ENCODE results near the gene MITF.

Gene MITF

DNA sequence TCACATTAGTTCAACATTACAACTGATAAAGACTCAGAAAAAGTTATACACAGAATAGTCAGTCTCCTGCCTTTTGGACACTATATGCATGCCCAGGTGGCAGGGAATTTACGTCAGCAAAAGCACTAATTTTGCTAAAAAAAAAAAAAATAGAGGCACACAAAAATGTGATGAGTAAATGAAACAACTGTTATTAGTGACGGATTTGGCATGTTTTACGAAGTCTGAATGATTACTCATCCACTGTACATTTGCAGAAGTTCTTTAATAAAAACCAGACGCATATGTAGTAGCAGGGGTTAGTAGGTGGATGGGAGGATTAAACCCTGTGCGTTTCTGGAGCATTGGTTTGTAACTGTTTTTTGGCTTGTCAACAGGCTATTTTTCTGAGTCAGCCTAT is 99.0 kb downstream of the MITF start:
- peak; percentile 96 for DNase-seq (ENCODE audit: low read depth in 2 of 2)

DNA sequence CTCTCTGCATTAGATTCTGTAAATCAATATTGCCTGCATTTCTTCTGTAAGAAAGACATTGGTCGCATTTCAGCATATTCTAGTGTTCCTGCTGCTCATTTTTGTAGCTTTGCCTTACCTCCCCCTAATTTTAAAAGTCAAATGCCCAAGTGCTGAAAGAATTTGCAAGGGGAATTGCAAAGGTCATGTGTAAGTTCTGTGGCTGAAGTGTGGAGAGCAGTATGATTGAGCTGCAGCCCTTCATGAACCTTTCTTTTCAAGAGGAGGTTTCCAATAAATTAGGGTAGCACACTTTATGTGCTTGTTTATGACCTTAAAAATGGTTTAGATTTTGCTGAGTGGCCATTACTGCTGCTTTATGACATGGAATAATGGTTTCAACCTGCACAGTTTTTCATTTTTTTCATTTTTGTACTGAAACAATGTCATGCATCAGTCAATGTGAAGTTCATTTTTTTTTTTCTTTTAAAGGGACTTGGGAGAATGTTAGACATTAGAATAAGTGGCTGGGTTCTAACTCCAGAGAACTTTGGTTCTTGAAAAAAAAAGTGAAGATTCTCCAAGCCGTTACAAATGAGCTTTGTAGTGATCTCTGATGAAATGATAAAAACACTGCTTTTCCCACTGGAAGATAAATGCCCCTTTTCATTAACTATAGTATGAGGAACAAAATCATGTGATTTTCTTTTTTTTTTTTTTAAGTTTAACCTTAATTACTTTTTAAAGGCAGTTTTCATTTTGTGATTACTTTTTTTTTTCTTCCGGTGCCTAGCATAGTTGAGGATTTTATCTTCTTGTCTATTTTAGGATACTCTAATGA is 99.6 kb downstream of the MITF start:
- DNase-seq (ENCODE audit: low read depth in 2 of 2), result peak; percentile 37 to 44

DNA sequence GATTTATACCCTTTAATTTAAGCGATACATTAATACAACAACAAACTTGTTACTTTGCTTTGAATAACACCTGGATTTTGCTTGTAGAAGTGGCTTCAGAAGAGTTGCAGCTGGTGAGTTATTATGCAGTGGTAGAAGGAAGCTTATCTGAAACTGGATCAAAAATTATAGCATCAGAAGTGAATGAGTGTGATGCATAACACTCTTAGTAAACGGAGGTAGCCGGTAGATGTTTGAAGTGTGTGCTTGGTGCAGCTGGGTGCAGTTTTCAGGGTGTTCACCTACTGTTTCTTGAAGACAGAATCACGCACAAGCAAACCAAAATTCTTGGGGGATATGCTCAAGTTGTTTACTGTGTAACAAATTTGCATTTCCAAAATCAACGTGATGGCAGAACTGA is 103.1 kb downstream of the MITF start:
- no peak for DNase-seq (ENCODE audit: low read depth in 2 of 2)

- DNase-seq (ENCODE audit: low read depth in 2 of 2), result no peak
Measured at GRCh38 chr3:69842789-69843188, 103.5 kb downstream of the MITF start.

DNA sequence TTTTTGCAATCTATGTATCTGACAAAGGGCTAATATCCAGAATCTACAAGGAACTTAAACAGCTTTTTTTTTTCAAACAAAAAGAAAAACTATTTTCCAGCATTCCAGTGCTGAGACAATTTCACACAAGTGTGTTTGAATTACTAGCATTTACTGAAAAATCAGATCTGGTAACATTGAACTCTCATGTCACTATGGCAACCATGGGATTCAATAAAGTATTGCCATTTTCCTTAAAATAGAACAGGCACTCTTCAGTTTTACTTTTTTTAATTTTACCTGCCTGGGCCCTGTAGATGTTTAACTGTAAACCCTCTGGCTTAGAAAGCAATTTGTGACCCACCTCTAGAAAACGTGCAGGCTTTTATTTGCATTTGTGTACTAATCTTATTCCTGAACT is 105.4 kb downstream of the MITF start:
- no peak for DNase-seq (ENCODE audit: low read depth in 2 of 2)

DNA sequence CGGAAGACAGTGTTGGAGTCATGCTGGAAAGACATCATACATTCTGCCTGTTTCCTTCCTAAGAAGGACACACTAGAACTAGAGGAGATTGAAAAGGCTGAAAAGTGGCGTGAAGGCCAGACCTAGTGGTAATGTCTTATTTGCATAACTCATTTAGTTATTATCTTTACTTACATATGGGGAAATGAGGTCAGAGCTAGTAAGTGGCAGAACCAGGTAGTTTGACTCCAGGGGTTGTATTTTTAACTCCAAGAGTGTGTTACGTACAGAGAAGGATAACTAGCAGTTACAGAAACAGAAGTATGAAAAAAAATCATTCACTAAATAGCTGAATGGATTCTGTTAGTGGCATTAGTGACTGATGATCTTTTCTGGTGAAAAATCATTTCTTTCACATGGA is 108.0 kb downstream of the MITF start:
- no peak for DNase-seq (ENCODE audit: low read depth in 2 of 2)

GRCh38 chr3:69848113-69848512 is 108.8 kb downstream of the MITF start:
- no peak for DNase-seq (ENCODE audit: low read depth in 2 of 2)

DNA sequence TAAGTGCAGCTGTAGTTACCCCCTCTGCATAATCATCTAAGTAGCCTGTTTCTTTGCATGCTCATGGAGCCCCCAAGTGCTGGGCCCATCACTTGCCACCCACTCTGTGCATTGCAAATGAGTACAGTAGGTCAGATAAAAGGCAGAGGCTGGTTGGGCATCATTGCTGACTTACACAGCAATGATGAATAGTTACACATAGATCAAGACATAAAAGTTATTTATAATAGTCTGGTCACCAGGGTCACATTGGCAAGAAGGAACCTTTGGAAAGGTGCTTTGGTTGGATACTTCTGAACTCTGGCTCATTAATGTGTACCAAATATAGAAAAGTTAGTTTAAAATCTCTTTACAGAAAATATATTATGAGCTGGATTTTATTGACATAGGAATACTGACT is 111.6 kb downstream of the MITF start:
- no peak for DNase-seq (ENCODE audit: low read depth in 2 of 2)

DNA sequence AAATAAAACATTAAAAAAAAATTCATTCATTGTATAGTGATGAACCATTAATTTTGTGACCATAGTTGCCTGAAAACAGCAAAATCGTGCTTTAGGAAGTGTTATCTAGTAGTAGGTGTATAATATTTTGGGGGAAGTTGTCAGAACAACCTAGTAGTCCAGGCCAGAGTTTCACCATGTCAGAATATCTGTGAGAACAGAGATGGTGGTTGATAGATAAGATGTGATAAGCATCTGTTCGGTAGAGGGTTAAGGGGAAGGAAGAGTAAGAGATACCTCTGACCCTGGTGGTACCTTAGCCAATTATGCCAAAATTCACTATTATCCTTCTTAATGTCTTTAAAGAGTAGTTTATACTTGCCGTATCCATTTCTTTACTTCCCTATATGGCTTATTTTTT is 113.8 kb downstream of the MITF start:
- DNase-seq (ENCODE audit: low read depth in 2 of 2), result no peak

DNA sequence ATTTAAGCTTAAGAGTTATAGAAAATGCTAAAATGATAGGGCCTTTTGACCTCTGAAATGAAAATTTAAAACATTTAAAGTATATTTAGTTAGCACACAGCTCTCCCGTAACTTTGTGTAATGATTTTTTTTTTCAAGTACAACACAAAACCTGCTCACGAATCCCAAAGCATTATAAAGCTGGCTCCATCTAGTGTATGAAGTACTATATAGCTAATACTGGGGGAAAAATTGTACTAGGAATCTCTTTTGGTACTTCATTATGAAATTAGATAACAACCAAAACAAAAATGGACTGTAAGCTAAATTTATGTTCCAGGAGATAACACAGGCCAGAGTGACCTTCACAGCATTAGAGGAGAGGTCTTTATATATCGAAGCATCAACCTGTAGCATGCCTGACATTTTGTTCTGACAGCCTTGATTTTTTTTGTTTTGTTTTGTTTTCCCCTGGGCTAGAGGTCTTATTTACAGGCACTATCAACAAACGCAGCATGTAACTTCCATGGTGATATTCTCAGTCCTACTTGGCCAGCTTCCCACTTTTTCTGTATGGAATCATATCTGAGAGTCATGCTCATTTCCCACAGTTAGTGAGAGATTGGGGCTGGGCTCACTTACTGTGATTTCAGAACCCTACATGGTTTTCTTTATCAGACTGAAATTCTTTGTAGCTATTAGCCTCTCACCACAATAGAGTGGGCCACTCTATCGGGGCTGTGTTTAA is 116.3 kb downstream of the MITF start:
- DNase-seq (ENCODE audit: low read depth in 2 of 2), result no peak

DNA sequence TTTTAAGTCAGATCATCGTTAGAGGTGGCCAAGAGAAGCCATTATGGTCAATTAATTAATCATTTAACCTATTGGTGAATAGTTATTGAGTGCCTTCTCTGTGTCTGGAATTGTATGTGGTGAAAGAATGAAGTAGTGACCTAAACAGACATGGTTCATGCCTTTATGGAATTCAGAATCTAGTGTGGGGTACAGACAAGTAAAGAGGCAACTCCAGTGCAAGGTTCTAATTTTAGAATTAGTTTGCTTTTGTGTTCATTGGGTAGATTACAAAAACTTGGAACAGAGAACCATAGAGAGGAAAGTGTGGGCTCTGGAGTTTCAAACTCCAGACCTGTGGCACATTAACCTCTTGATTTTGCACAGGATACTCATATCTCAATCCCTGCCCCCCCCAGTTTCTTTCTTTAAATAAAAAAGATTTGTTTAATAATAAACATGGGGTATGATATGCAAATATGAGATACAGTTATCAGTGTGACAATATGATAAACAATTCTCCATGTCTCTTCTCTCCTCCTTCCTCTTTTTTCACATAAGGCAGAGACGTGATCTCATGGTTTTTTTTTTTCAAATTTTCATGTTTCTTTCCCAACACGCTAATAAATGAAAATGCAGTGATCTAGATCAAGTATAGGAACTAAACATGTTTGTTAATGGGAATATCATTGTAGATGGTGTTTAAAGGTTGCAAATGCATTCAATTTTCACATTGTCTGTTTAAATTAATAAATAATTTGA is 117.9 kb downstream of the MITF start:
- no peak for DNase-seq (ENCODE audit: low read depth in 2 of 2)

- DNase-seq (ENCODE audit: low read depth in 2 of 2), result no peak
Measured at GRCh38 chr3:69861556-69861955, 122.3 kb downstream of the MITF start.

GRCh38 chr3:69864141-69864540 is 124.9 kb downstream of the MITF start:
- DNase-seq (ENCODE audit: low read depth in 2 of 2), result no peak

GRCh38 chr3:69864766-69865165 is 125.5 kb downstream of the MITF start:
- DNase-seq (ENCODE audit: low read depth in 2 of 2), result no peak

GRCh38 chr3:69865925-69866679 is 126.8 kb downstream of the MITF start:
- DNase-seq (ENCODE audit: low read depth in 2 of 2), result no peak

DNA sequence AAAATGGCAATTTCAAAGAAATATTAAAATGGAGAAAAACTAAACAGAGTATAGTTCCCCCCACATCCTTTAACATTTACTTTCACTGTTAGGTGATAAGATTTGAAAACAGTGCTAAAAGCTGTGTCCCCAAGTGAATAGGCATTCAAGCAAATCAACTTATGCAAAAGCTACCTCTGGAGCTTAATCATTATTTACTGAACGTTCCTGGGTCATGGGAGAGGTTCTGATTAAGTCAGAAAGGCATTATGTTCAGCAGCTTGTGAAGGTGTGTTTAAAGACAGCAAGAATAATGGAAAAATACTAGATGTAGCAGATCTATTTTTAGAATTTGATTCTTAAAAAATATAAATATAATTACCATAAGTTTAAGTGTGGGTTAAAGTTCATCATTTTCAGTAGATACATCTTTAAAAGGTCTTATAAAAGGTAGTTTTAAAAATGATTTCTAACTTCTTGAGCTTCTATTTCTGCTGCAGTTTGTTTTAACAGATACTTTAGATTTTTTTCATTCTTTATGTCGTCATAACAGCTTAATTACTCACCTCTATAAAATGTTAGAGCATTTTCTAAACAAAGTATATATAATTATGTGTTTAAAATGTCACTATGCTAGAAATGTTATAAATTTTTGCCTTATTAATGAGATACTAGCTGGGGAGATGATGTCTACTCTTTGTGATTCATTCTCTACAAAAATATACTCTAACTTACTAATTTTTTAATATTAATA is 127.9 kb downstream of the MITF start:
- no peak for DNase-seq (ENCODE audit: low read depth in 2 of 2)

- no peak for DNase-seq (ENCODE audit: low read depth in 2 of 2)
Measured at GRCh38 chr3:69867941-69868505, 128.8 kb downstream of the MITF start.

- no peak for DNase-seq (ENCODE audit: low read depth in 2 of 2)
Measured at GRCh38 chr3:69868841-69869420, 129.7 kb downstream of the MITF start.

GRCh38 chr3:69869643-69870042 is 130.4 kb downstream of the MITF start:
- peak in 1 of 2 experiments; percentile 10 for DNase-seq (ENCODE audit: low read depth in 2 of 2)

- DNase-seq (ENCODE audit: low read depth in 2 of 2), result no peak
Measured at GRCh38 chr3:69871251-69871650, 132.0 kb downstream of the MITF start.
